HCT116 (cell line): Measurements from ENCODE around the gene ETV7. TPM values are rescaled to one million over a fixed set of nuclear protein-coding genes. Genes with fewer than 3 reads are reported as not detected.

Experiments used
- ATAC-seq: fragments of 200-7000 bp; cut with Tn5 transposase; 2 replicates; pipeline ENCODE4 v1.9.1; 2020; ENCODE audit warnings: mild to moderate bottlenecking, moderate library complexity
- BruUV-seq: library from RNA; stranded (reverse); fragments of 400-500 nt; replicated peaks from 2 replicates; lab custom pipeline; 2021; lab: Mats Ljungman, UMichigan
- CTCF ChIA-PET: fragments of 300-600 bp; sonication (Branson Sonifier 250); formaldehyde crosslinking; loops from one replicate; lab custom pipeline; 2021; ENCODE audit warnings: antibody characterized with exemption; lab: Charles Lee
- POLR2A ChIA-PET: fragments of 300-600, 350-600 bp; sonication (Branson Sonifier 250); formaldehyde crosslinking; loops from one replicate; lab custom pipeline; 2021; ENCODE audit warnings: antibody characterized with exemption; lab: Charles Lee
- RAD21 ChIA-PET, 2 experiments: fragments of 300-600 bp; sonication (Branson Sonifier 250); formaldehyde crosslinking; loops; one replicate each; lab custom pipeline; 2023; ENCODE audit warnings: low total read pairs in 2 of 2; ENCODE audit not compliant: uncharacterized antibody in 2 of 2, unreplicated experiment in 2 of 2, low non-redundant PET in 1 of 2; lab: Charles Lee
- DNase-seq: peaks from one replicate; pipeline ENCODE4 v3.0.0-alpha.2; 2010; ENCODE audit warnings: low read depth, low spot score
- H2AFZ ChIP-seq: fragments of 200-600 bp; shearing (Covaris generic), sonication (generic); 2 replicates; pipeline ENCODE4 v1.6.1; 2017; ENCODE audit warnings: low read depth, mixed run types, mixed read lengths, antibody characterized with exemption, low read length; ENCODE audit not compliant: poor library complexity, severe bottlenecking
- H3K27ac ChIP-seq: 2 replicates; pipeline ENCODE4 v1.5.1; 2012; ENCODE audit warnings: low read depth, low read length
- H3K27me3 ChIP-seq: fragments of 200-600 bp; sonication (generic); 2 replicates; pipeline ENCODE4 v1.6.1; 2016; ENCODE audit warnings: mixed run types, low read length, mixed read lengths; ENCODE audit not compliant: insufficient read depth
- H3K36me3 ChIP-seq, 2 experiments: fragments of 200-500 bp in 1 of 2; fragments of 200-600 bp in 1 of 2; sonication (Bioruptor generic) in 1 of 2; sonication (generic) in 1 of 2; 2 replicates each; pipeline versions ENCODE4 v1.5.1 to v1.6.1; 2014 to 2016; ENCODE audit warnings: low read length in 2 of 2, inconsistent platforms in 1 of 2, mixed read lengths in 1 of 2, mixed run types in 1 of 2; ENCODE audit not compliant: insufficient read depth in 2 of 2, control insufficient read depth in 1 of 2
- H3K4me1 ChIP-seq, 2 experiments: fragments of 200-600 bp in 1 of 2; sonication (generic) in 1 of 2; 2 replicates each; pipeline versions ENCODE4 v1.5.1 to v1.6.1; 2012 to 2017; ENCODE audit warnings: low read length in 2 of 2, inconsistent platforms in 1 of 2, mild to moderate bottlenecking in 1 of 2, mixed read lengths in 1 of 2, mixed run types in 1 of 2, moderate library complexity in 1 of 2; ENCODE audit not compliant: insufficient read depth in 2 of 2, control insufficient read depth in 1 of 2
- H3K4me2 ChIP-seq: fragments of 200-600 bp; sonication (generic); 2 replicates; pipeline ENCODE4 v1.6.1; 2017; ENCODE audit warnings: mixed run types, low read length, mixed read lengths
- H3K4me3 ChIP-seq, 2 experiments: fragments of 200-600 bp in 1 of 2; sonication (generic) in 1 of 2; replicated peaks in 1 of 2; 2 replicates each; pipeline ENCODE4 v1.5.1; 2011 to 2016; ENCODE audit warnings: low read length in 2 of 2, control low read depth in 1 of 2, low read depth in 1 of 2, mild to moderate bottlenecking in 1 of 2, mixed read lengths in 1 of 2, mixed run types in 1 of 2
- H3K79me2 ChIP-seq: fragments of 200-600 bp; sonication (generic); 2 replicates; pipeline ENCODE4 v1.6.1; 2017; ENCODE audit warnings: mild to moderate bottlenecking, mixed run types, low read length, moderate library complexity, mixed read lengths; ENCODE audit not compliant: insufficient read depth
- H3K9ac ChIP-seq: fragments of 200-600 bp; sonication (generic); 2 replicates; pipeline ENCODE4 v1.6.1; 2016; ENCODE audit warnings: low read length, mixed read lengths
- H3K9me2 ChIP-seq: fragments of 200-600 bp; sonication (generic), shearing (Covaris generic); 2 replicates; pipeline ENCODE4 v1.6.1; 2017; ENCODE audit warnings: mixed run types, mild to moderate bottlenecking, moderate library complexity; ENCODE audit not compliant: insufficient read depth
- H3K9me3 ChIP-seq, 2 experiments: fragments of 200-500 bp in 1 of 2; fragments of 200-600 bp in 1 of 2; sonication (Bioruptor generic) in 1 of 2; sonication (generic) in 1 of 2; 2 replicates each; pipeline ENCODE4 v1.6.1; 2014 to 2017; ENCODE audit warnings: low read length in 2 of 2, mixed read lengths in 2 of 2, inconsistent platforms in 1 of 2, low read depth in 1 of 2, mild to moderate bottlenecking in 1 of 2, mixed run types in 1 of 2, moderate library complexity in 1 of 2; ENCODE audit not compliant: control insufficient read depth in 1 of 2, insufficient read depth in 1 of 2
- H4K20me1 ChIP-seq: fragments of 200-600 bp; sonication (generic), shearing (Covaris generic); 2 replicates; pipeline ENCODE4 v1.6.1; 2017; ENCODE audit warnings: mixed run types, mild to moderate bottlenecking, moderate library complexity; ENCODE audit not compliant: insufficient read depth
- CTCF ChIP-seq, 3 experiments: fragments of 200-600 bp in 1 of 3; sonication (generic) in 1 of 3; IDR thresholded peaks in 2 of 3; conservative IDR thresholded peaks in 1 of 3; 2 replicates each; pipeline ENCODE4 v1.5.1; 2012 to 2017; ENCODE audit warnings: low read depth in 2 of 3, low read length in 2 of 3, antibody characterized with exemption in 1 of 3, borderline replicate concordance in 1 of 3, control low read depth in 1 of 3, mild to moderate bottlenecking in 1 of 3, mixed read lengths in 1 of 3, mixed run types in 1 of 3, moderate library complexity in 1 of 3; ENCODE audit not compliant: insufficient read depth in 1 of 3
- EGR1 ChIP-seq: IDR thresholded peaks from 2 replicates; pipeline ENCODE4 v1.6.1; 2012; ENCODE audit warnings: low read depth
- EZH2 ChIP-seq: fragments of 200-600 bp; sonication (generic); IDR thresholded peaks from 2 replicates; pipeline ENCODE4 v1.6.1; 2017; ENCODE audit warnings: antibody characterized with exemption, mixed run types
- JUND ChIP-seq: IDR thresholded peaks from 2 replicates; pipeline ENCODE4 v1.6.1; 2012
- POLR2A ChIP-seq: IDR thresholded peaks from 2 replicates; pipeline ENCODE4 v1.7.0; 2011; ENCODE audit warnings: borderline replicate concordance; ENCODE audit not compliant: insufficient read depth, insufficient read length; ENCODE audit errors: extremely low read depth
- RAD21 ChIP-seq: IDR thresholded peaks from 2 replicates; pipeline ENCODE4 v1.6.1; 2012; ENCODE audit warnings: low read depth, mild to moderate bottlenecking
- SIN3A ChIP-seq: IDR thresholded peaks from 2 replicates; pipeline ENCODE4 v1.6.1; 2012; ENCODE audit warnings: low read depth
- SP1 ChIP-seq: IDR thresholded peaks from 2 replicates; pipeline ENCODE4 v1.6.1; 2012; ENCODE audit warnings: low read depth
- SRF ChIP-seq: IDR thresholded peaks from 2 replicates; pipeline ENCODE4 v1.6.1; 2012; ENCODE audit warnings: low read depth
- TCF7L2 ChIP-seq: IDR thresholded peaks from 2 replicates; pipeline ENCODE4 v1.7.0; 2011; ENCODE audit warnings: borderline replicate concordance, inconsistent platforms; ENCODE audit not compliant: insufficient read depth, insufficient read length; ENCODE audit errors: extremely low read depth
- YY1 ChIP-seq: IDR thresholded peaks from 2 replicates; pipeline ENCODE4 v1.6.1; 2011; ENCODE audit warnings: low read length, low read depth, moderate library complexity, mild to moderate bottlenecking; ENCODE audit not compliant: insufficient replicate concordance; ENCODE audit errors: extremely low read depth
- ZBTB33 ChIP-seq: IDR thresholded peaks from 2 replicates; pipeline ENCODE4 v1.6.1; 2011; ENCODE audit warnings: mild to moderate bottlenecking, low read length, moderate library complexity; ENCODE audit not compliant: insufficient replicate concordance; ENCODE audit errors: extremely low read depth
- intact Hi-C: fragments of 100-400 bp; cut with micrococcal nuclease; formaldehyde crosslinking; loops from 2 replicates; pipeline ENCODE4 v1.10.0; 2022
- total RNA-seq: library from RNA; stranded (reverse); gene quantifications from one replicate; pipeline ENCODE4 v1.2.1, GENCODE V29; 2021; ENCODE audit not compliant: unreplicated experiment
- TF ChIP-seq, protein P1 (sequence below): IDR thresholded peaks from 2 replicates; pipeline ENCODE4 v1.6.1; 2012
- TF ChIP-seq, protein P2 (sequence below): IDR thresholded peaks from 2 replicates; pipeline ENCODE4 v1.6.1; 2012

The ETV7 gene
- total RNA-seq, 1 experiment from 2014 or later, result 1.0 TPM

DNA sequence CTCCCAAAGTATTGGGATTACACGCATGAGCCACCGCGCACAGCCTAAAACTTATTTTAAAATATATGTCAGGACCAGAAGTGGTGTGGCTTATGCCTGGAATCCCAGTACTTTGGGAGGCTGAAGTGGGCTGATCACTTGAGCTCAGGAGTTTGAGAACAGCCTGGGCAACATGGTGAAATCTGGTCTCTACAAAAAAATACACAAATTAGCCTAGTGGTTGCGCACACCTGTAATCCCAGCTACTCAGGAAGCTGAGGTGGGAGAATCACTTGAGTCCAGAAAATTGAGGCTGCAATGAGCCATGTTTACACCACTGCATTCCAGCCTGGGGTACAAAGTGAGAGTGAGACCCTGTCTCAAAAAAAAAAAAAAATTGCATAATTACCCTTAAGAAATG lies 41.4 kb upstream of the ETV7 start:
- BruUV-seq, result no TSS peak
- DNase-seq (no peak), ATAC-seq (peak; percentile 69)
- no peaks in the 10 kb centered on the region for H3K27me3 ChIP-seq
- no peaks in the 10 kb centered on the region for H4K20me1 ChIP-seq
- ChIA-PET POLR2A (interaction anchor here (2.1 kb wide), 1 partner anchor 12 kb away, joined by 6 read pairs; no protein-coding TSS in a partner anchor), CTCF (interaction anchor here (1.1 to 1.6 kb wide), 2 partner anchors 12 to 151 kb away, joined by 3 read pairs; no protein-coding TSS in a partner anchor), RAD21 (no interaction called here)
- H3K9me3 ChIP-seq, result no peaks in the 10 kb centered on the region
- no peaks in the 10 kb centered on the region for H3K9me2 ChIP-seq
- peaks cover 0 to 14% of the 10 kb centered on the region in 2 experiments; a peak in 2 of 4 replicates for H3K4me1 ChIP-seq
- no peaks in the 10 kb centered on the region for H3K36me3 ChIP-seq
- no peak overlapping the region for H3K9ac ChIP-seq
- H3K27ac ChIP-seq, result no peak overlapping the region
- H2AFZ ChIP-seq, result no peak overlapping the region
- H3K4me2 ChIP-seq, result no peak overlapping the region
- intact Hi-C loops, result no loop called here
- H3K79me2 ChIP-seq, result no peaks in the 10 kb centered on the region
- H3K4me3 ChIP-seq, result no peak overlapping the region
- TF ChIP-seq EGR1 (no peak), JUND (no peak), CTCF (IDR thresholded peaks at IDR 0.05 in 2 of 3, conservative IDR thresholded peaks at IDR 0.05 in 1 of 3; ENCODE audit: borderline replicate concordance in 1 of 3, insufficient read depth in 1 of 3, low read depth in 2 of 3, low read length in 2 of 3) (peak in 2 of 3 experiments; percentile 31 to 45; a peak in 3 of 6 replicates)

- Histone ChIP-seq H2AFZ (no peak overlapping the region), H3K4me2 (no peak overlapping the region)
- RAD21 ChIA-PET, result no interaction called here
- TF ChIP-seq SP1 (no peak), SIN3A (no peak), ZBTB33 (no peak), RAD21 (no peak), EZH2 (no peak), YY1 (no peak), TCF7L2 (no peak), POLR2A (no peak), SRF (no peak), JUND (no peak)
- TF ChIP-seq, protein P1, sequence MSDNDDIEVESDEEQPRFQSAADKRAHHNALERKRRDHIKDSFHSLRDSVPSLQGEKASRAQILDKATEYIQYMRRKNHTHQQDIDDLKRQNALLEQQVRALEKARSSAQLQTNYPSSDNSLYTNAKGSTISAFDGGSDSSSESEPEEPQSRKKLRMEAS, result no peak
- TF ChIP-seq, protein P2, sequence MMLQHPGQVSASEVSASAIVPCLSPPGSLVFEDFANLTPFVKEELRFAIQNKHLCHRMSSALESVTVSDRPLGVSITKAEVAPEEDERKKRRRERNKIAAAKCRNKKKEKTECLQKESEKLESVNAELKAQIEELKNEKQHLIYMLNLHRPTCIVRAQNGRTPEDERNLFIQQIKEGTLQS, result no peak
- TF ChIP-seq, all 23 proteins: peak for 0
- Histone ChIP-seq H3K9me3 (no peaks in the 10 kb centered on the region), H3K36me3 (no peaks in the 10 kb centered on the region), H4K20me1 (no peaks in the 10 kb centered on the region), H3K27me3 (no peaks in the 10 kb centered on the region), H3K9me2 (no peaks in the 10 kb centered on the region), H3K27ac (no peak overlapping the region), H3K4me1 (peaks cover 6 to 21% of the 10 kb centered on the region in 2 experiments; a peak in 3 of 4 replicates), H3K4me3 (no peak overlapping the region), H3K79me2 (no peaks in the 10 kb centered on the region), H3K9ac (no peak overlapping the region)
- intact Hi-C loops, result no loop called here
- CTCF ChIA-PET, result no interaction called here
- DNase-seq (no peak), ATAC-seq (no peak)
- POLR2A ChIA-PET, result no interaction called here
- no TSS peak for BruUV-seq
These were observed 39.2 kb upstream of the ETV7 start for GRCh38 chr6:36426622-36427021.
